Gastrocnemius medialis (tissue), 4 donors: ENCODE results near the gene SLC9A5.

ENCODE experiments used
- POLR2A ChIP-seq, 2 donors: fragments of 450-650 bp; IDR thresholded peaks; one replicate each; pipeline ENCODE4 v1.6.1; 2017; ENCODE audit warnings: antibody characterized with exemption in 2 of 2, mild to moderate bottlenecking in 2 of 2, moderate library complexity in 2 of 2
- TF ChIP-seq, protein P1 (sequence below), 5 experiments: fragments of 450-650 bp in 3 of 5; fragments of 200-600 bp in 2 of 5; sonication (generic) in 2 of 5; IDR thresholded peaks in 4 of 5; conservative IDR thresholded peaks in 1 of 5; 1 replicate in 4 of 5; 2 replicates in 1 of 5; pipeline ENCODE4 v1.5.1; 2016 to 2019; ENCODE audit warnings: antibody characterized with exemption in 5 of 5, mild to moderate bottlenecking in 3 of 5, moderate library complexity in 3 of 5

- TF ChIP-seq, protein P1, sequence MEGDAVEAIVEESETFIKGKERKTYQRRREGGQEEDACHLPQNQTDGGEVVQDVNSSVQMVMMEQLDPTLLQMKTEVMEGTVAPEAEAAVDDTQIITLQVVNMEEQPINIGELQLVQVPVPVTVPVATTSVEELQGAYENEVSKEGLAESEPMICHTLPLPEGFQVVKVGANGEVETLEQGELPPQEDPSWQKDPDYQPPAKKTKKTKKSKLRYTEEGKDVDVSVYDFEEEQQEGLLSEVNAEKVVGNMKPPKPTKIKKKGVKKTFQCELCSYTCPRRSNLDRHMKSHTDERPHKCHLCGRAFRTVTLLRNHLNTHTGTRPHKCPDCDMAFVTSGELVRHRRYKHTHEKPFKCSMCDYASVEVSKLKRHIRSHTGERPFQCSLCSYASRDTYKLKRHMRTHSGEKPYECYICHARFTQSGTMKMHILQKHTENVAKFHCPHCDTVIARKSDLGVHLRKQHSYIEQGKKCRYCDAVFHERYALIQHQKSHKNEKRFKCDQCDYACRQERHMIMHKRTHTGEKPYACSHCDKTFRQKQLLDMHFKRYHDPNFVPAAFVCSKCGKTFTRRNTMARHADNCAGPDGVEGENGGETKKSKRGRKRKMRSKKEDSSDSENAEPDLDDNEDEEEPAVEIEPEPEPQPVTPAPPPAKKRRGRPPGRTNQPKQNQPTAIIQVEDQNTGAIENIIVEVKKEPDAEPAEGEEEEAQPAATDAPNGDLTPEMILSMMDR (IDR thresholded peaks at IDR 0.05 in 4 of 5, conservative IDR thresholded peaks at IDR 0.05 in 1 of 5): no peak
- no peak for TF ChIP-seq POLR2A (IDR thresholded peaks at IDR 0.05)
These were observed 45.8 kb upstream of the SLC9A5 start for GRCh38 chr16:67202956-67203493.
